ENCODE data around the gene DFFA. TPM values are rescaled to one million over a fixed set of nuclear protein-coding genes. Genes with fewer than 3 reads are reported as not detected.

The DFFA gene
- total RNA-seq, 1 experiment from 2014 or later, result 86.5 TPM

- no peak for TF ChIP-seq OVOL2 (CRISPR knock-in tag; IDR thresholded peaks at IDR 0.05; ENCODE audit: borderline replicate concordance)
- no peak for TF ChIP-seq RORB (CRISPR knock-in tag; IDR thresholded peaks at IDR 0.05)
- TF ChIP-seq USF1 (CRISPR knock-in tag; IDR thresholded peaks at IDR 0.05), result peak; percentile 100
- peak; percentile 92 for TF ChIP-seq MAX (CRISPR knock-in tag; IDR thresholded peaks at IDR 0.05)
- no peak for TF ChIP-seq AR (CRISPR knock-in tag; IDR thresholded peaks at IDR 0.05)
- no peak for TF ChIP-seq ATF1 (CRISPR knock-in tag; IDR thresholded peaks at IDR 0.05)
- TF ChIP-seq E2F4 (CRISPR knock-in tag; IDR thresholded peaks at IDR 0.05; ENCODE audit: borderline replicate concordance, low read depth), result no peak
- TF ChIP-seq FOXP1 (CRISPR knock-in tag; IDR thresholded peaks at IDR 0.05; ENCODE audit: borderline replicate concordance), result peak; percentile 50; the same call in 1 of the 2 replicates
- TF ChIP-seq SMAD3 (CRISPR knock-in tag; IDR thresholded peaks at IDR 0.05; ENCODE audit: borderline replicate concordance), result peak; percentile 60; the same call in 1 of the 2 replicates
- TF ChIP-seq CREB1 (CRISPR knock-in tag; IDR thresholded peaks at IDR 0.05), result no peak
- TF ChIP-seq ZNF396 (CRISPR knock-in tag; IDR thresholded peaks at IDR 0.05; ENCODE audit: borderline replicate concordance), result no peak
- TF ChIP-seq ZNF138 (CRISPR knock-in tag; conservative IDR thresholded peaks at IDR 0.05), result no peak
- no peak for TF ChIP-seq ATF6 (CRISPR knock-in tag; IDR thresholded peaks at IDR 0.05)
- no peak for TF ChIP-seq JUN (CRISPR knock-in tag; IDR thresholded peaks at IDR 0.05)
- no peak for TF ChIP-seq RELA (CRISPR knock-in tag; IDR thresholded peaks at IDR 0.05; ENCODE audit: borderline replicate concordance)
- TF ChIP-seq JAZF1 (CRISPR knock-in tag; IDR thresholded peaks at IDR 0.05), result no peak
- TF ChIP-seq ELF4 (CRISPR knock-in tag; IDR thresholded peaks at IDR 0.05; ENCODE audit: low read depth), result no peak
- TF ChIP-seq ZNF532 (CRISPR knock-in tag; IDR thresholded peaks at IDR 0.05; ENCODE audit: borderline replicate concordance), result no peak
- TF ChIP-seq ESRRA (CRISPR knock-in tag; IDR thresholded peaks at IDR 0.05; ENCODE audit: borderline replicate concordance), result no peak
Observed at GRCh38 chr1:10472220-10473144, at the start of gene DFFA (continued).

Data from WTC11 (cell line).